Activated CD4-positive, alpha-beta T cell treated with anti-CD3 and anti-CD28 coated beads, Interleukin-2, amount 10 ng/mL, durations not matched to agents 7 days and 5 days (primary cell): Measurements from ENCODE around the gene SLC16A14. TPM values are rescaled to one million over a fixed set of nuclear protein-coding genes. Genes with fewer than 3 reads are reported as not detected.

ENCODE experiments used
- CTCF ChIA-PET: fragments of 350-600 bp; sonication (Branson Sonifier 250); formaldehyde crosslinking; loops from one replicate; lab custom pipeline; 2021; ENCODE audit warnings: antibody characterized with exemption; lab: Charles Lee
- POLR2A ChIA-PET: fragments of 350-600 bp; sonication (Branson Sonifier 250); formaldehyde crosslinking; loops from one replicate; lab custom pipeline; 2021; ENCODE audit warnings: antibody characterized with exemption; lab: Charles Lee
- DNase-seq: peaks from one replicate; pipeline ENCODE4 v3.0.0-alpha.2; 2020
- H3K27ac Mint-ChIP-seq: one replicate; pipeline ENCODE4 v1.8.0; 2021; ENCODE audit warnings: mild to moderate bottlenecking, moderate library complexity, mixed read lengths
- H3K27me3 Mint-ChIP-seq: one replicate; pipeline ENCODE4 v1.8.0; 2021; ENCODE audit warnings: mixed read lengths
- H3K36me3 Mint-ChIP-seq: one replicate; pipeline ENCODE4 v1.8.0; 2021; ENCODE audit warnings: low read depth, mixed read lengths
- H3K4me1 Mint-ChIP-seq: one replicate; pipeline ENCODE4 v1.8.0; 2021; ENCODE audit warnings: mixed read lengths
- H3K4me3 Mint-ChIP-seq: one replicate; pipeline ENCODE4 v1.8.0; 2021; ENCODE audit warnings: mild to moderate bottlenecking, moderate library complexity, mixed read lengths
- H3K9me3 Mint-ChIP-seq: one replicate; pipeline ENCODE4 v1.8.0; 2021; ENCODE audit warnings: mixed read lengths
- total RNA-seq, 2 experiments: library from RNA; stranded (reverse); gene quantifications; one replicate each; pipeline ENCODE4 v1.2.3, GENCODE V29; 2021

SLC16A14 gene
- total RNA-seq, 2 experiments from 2014 or later = 0.08 to 0.27 TPM

GRCh38 chr2:230018153-230018552 is 50.6 kb downstream of the SLC16A14 start:
- ChIA-PET POLR2A (no interaction called here), CTCF (interaction anchor here (0.6 to 2.1 kb wide), 2 partner anchors 9 to 31 kb away, joined by 4 to 7 read pairs; no protein-coding TSS in a partner anchor)
- no peaks in the 10 kb centered on the region for H3K4me1 Mint-ChIP-seq

GRCh38 chr2:230016844-230017243 is 51.9 kb downstream of the SLC16A14 start:
- CTCF ChIA-PET = interaction anchor here (0.6 kb wide), 2 partner anchors 89 to 213 kb away, joined by 3 read pairs; no protein-coding TSS in a partner anchor
- Mint-ChIP-seq H3K4me3 (no peak overlapping the region), H3K4me1 (no peaks in the 10 kb centered on the region), H3K36me3 (no peaks in the 10 kb centered on the region), H3K27me3 (peaks cover 5% of the 10 kb centered on the region), H3K9me3 (no peaks in the 10 kb centered on the region), H3K27ac (no peak overlapping the region)
- POLR2A ChIA-PET = no interaction called here
- DNase-seq = no peak

More at GRCh38 chr2:230018153-230018552, 50.6 kb downstream of the SLC16A14 start:
- Mint-ChIP-seq H3K36me3 (no peaks in the 10 kb centered on the region), H3K27ac (no peak overlapping the region), H3K9me3 (no peaks in the 10 kb centered on the region), H3K27me3 (peaks cover 5% of the 10 kb centered on the region), H3K4me3 (no peak overlapping the region)
- no peak for DNase-seq

GRCh38 chr2:230012267-230012884 is 56.3 kb downstream of the SLC16A14 start:
- Mint-ChIP-seq H3K36me3 (no peaks in the 10 kb centered on the region), H3K9me3 (no peaks in the 10 kb centered on the region), H3K4me3 (no peak overlapping the region), H3K4me1 (peaks cover 9% of the 10 kb centered on the region), H3K27ac (no peak overlapping the region), H3K27me3 (peaks cover under 1% of the 10 kb centered on the region)
- ChIA-PET CTCF (interaction anchor here (0.6 to 1.2 kb wide), 2 partner anchors 8 to 14 kb away, joined by 4 read pairs; no protein-coding TSS in a partner anchor), POLR2A (no interaction called here)
- DNase-seq = no peak

DNA sequence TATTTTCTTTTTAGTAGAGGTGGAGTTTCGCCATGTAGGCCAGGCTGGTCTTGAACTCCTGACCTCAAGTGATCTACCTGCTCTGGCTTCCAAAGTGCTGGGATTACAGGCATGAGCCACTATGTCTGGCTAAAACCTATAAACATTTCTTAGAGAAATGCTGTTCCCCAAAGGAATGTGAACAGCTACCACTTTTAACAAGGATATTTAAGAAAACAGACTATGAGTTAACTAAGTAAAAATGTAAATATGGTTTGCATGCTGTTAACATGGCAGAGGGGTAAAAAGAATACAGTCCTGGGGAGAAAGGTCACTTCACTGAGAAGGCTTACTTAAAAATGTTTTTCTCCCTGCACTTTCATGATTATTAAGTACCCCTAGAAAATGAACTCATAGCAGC is 57.1 kb downstream of the SLC16A14 start:
- no peak overlapping the region for H3K27ac Mint-ChIP-seq
- no peaks in the 10 kb centered on the region for H3K36me3 Mint-ChIP-seq
- ChIA-PET CTCF (interaction anchor here (0.6 to 1.0 kb wide), 5 partner anchors 9 to 702 kb away, joined by 3 to 9 read pairs (median 4); no protein-coding TSS in a partner anchor), POLR2A (no interaction called here)
- no peaks in the 10 kb centered on the region for H3K9me3 Mint-ChIP-seq
- H3K4me3 Mint-ChIP-seq = no peak overlapping the region
- no peak for DNase-seq
- peaks cover 9% of the 10 kb centered on the region for H3K4me1 Mint-ChIP-seq
- no peaks in the 10 kb centered on the region for H3K27me3 Mint-ChIP-seq

- Mint-ChIP-seq H3K27ac (no peak overlapping the region), H3K9me3 (no peaks in the 10 kb centered on the region), H3K27me3 (no peaks in the 10 kb centered on the region), H3K36me3 (no peaks in the 10 kb centered on the region), H3K4me1 (peaks cover 9% of the 10 kb centered on the region), H3K4me3 (no peak overlapping the region)
- DNase-seq = no peak
- ChIA-PET POLR2A (no interaction called here), CTCF (interaction anchor here (0.6 to 1.0 kb wide), 3 partner anchors 10 to 16 kb away, joined by 4 to 9 read pairs (median 7); no protein-coding TSS in a partner anchor)
Measured at GRCh38 chr2:230010501-230010900, 58.2 kb downstream of the SLC16A14 start.

DNA sequence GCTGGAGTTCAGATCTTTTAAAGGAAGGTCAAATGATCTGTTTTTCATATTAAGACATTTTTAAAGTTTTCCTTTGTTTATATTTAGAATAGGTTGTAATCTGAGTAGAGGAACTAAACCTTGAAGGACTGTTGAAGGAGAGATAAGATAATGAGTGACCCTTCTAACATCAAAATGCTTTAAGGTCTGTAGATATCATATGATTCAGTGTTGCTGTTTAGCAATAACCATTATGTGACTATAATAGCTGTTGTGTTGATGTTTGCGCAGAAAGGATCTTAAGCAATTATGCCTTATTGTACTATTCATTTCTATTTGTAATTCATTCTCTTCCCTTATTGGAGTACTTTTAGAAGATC is 60.0 kb downstream of the SLC16A14 start:
- ChIA-PET POLR2A (no interaction called here), CTCF (interaction anchor here (0.8 to 2.8 kb wide), 11 partner anchors 9 to 602 kb away, joined by 3 to 7 read pairs (median 5); no protein-coding TSS in a partner anchor)
- no peak for DNase-seq
- H3K9me3 Mint-ChIP-seq = no peaks in the 10 kb centered on the region
- H3K27ac Mint-ChIP-seq = no peak overlapping the region
- H3K4me1 Mint-ChIP-seq = peaks cover 9% of the 10 kb centered on the region
- no peaks in the 10 kb centered on the region for H3K36me3 Mint-ChIP-seq
- H3K4me3 Mint-ChIP-seq = no peak overlapping the region
- H3K27me3 Mint-ChIP-seq = no peaks in the 10 kb centered on the region

DNA sequence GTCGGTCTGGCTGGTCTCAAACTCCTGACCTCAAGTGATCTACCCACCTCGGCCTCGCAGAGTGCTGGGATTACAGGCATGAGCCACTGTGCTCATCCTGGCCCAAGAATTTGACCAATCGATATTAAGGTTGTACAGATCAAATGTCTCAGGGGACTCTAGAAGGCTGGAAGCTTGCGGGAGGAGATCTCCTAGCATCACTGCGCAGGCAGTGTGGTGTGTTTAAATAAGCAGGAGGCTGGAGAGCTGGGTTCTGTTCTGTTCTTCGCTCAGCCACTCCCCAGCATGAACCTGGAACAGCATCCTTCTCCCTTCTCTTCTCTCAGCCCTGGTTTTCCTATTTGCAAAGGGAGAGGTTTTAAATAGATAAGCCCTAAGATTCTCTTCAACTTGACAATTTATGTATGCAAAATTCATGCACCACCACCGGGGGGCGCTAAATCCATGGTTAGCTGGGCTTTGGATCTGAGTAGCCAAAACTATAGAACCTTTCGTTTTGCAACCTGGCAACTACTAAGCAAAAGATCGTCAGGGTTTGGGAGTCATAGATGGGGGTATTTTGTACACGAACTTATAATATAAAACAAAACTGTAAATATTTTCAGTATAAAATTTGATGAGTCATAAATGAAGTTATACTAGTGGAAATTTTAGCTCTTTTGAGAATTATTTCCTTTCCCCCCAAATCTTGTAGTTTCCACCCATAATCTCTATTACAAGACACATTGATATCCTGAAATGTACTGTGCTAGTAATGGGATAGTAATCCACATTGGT is 60.6 kb downstream of the SLC16A14 start:
- H3K36me3 Mint-ChIP-seq = no peaks in the 10 kb centered on the region
- ChIA-PET CTCF (interaction anchor here (0.8 to 2.8 kb wide), 11 partner anchors 8 to 602 kb away, joined by 3 to 7 read pairs (median 5); no protein-coding TSS in a partner anchor), POLR2A (no interaction called here)
- no peaks in the 10 kb centered on the region for H3K9me3 Mint-ChIP-seq
- H3K4me3 Mint-ChIP-seq = no peak overlapping the region
- no peaks in the 10 kb centered on the region for H3K27me3 Mint-ChIP-seq
- peaks cover 9% of the 10 kb centered on the region for H3K4me1 Mint-ChIP-seq
- H3K27ac Mint-ChIP-seq = no peak overlapping the region
- DNase-seq = peak; percentile 87

GRCh38 chr2:230000118-230000841 is 68.4 kb downstream of the SLC16A14 start:
- no peak for DNase-seq
- ChIA-PET POLR2A (no interaction called here), CTCF (interaction anchor here (1.4 to 2.0 kb wide), 2 partner anchors 8 to 11 kb away, joined by 4 to 6 read pairs; no protein-coding TSS in a partner anchor)
- Mint-ChIP-seq H3K27me3 (no peaks in the 10 kb centered on the region), H3K4me1 (peaks cover 3% of the 10 kb centered on the region), H3K9me3 (no peaks in the 10 kb centered on the region), H3K36me3 (no peaks in the 10 kb centered on the region), H3K27ac (no peak overlapping the region), H3K4me3 (no peak overlapping the region)

DNA sequence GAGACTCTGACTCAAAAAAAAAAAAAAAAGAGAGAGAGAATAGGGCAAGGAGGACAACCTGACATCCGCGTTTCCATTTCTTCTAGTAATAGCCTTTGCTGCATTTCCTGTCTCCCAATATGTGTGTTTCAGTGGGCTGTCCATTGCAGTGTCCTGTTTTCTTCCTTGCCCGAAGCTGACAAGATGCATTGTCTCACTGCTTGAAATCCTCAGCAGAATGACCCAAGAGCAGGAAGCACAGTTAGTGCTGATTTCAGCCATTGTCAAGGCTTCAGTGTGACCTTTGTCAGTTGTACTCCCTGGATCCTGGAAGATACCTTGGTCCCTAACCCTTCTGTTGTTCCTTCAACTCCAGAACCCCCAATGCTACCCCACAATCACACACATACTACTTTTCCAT is 71.2 kb downstream of the SLC16A14 start:
- H3K27ac Mint-ChIP-seq = no peak overlapping the region
- H3K27me3 Mint-ChIP-seq = no peaks in the 10 kb centered on the region
- no peaks in the 10 kb centered on the region for H3K9me3 Mint-ChIP-seq
- peaks cover 3% of the 10 kb centered on the region for H3K4me1 Mint-ChIP-seq
- no peaks in the 10 kb centered on the region for H3K36me3 Mint-ChIP-seq
- DNase-seq = no peak
- H3K4me3 Mint-ChIP-seq = no peak overlapping the region
- POLR2A ChIA-PET = no interaction called here
- CTCF ChIA-PET = interaction anchor here (0.6 kb wide), 1 partner anchor 25 kb away, joined by 3 read pairs; no protein-coding TSS in a partner anchor

- no peaks in the 10 kb centered on the region for H3K36me3 Mint-ChIP-seq
- no peak overlapping the region for H3K27ac Mint-ChIP-seq
- H3K27me3 Mint-ChIP-seq = no peaks in the 10 kb centered on the region
- peaks cover 3% of the 10 kb centered on the region for H3K4me1 Mint-ChIP-seq
- no peak overlapping the region for H3K4me3 Mint-ChIP-seq
- DNase-seq = no peak
- ChIA-PET CTCF (interaction anchor here (0.7 to 0.8 kb wide), 2 partner anchors 9 to 824 kb away, joined by 3 read pairs; no protein-coding TSS in a partner anchor), POLR2A (no interaction called here)
- H3K9me3 Mint-ChIP-seq = no peaks in the 10 kb centered on the region
Measured at GRCh38 chr2:229996320-229996719, 72.4 kb downstream of the SLC16A14 start.

GRCh38 chr2:229993236-229993635 is 75.5 kb downstream of the SLC16A14 start:
- H3K4me3 Mint-ChIP-seq = no peak overlapping the region
- no peak for DNase-seq
- H3K9me3 Mint-ChIP-seq = no peaks in the 10 kb centered on the region
- CTCF ChIA-PET = no interaction called here
- no peak overlapping the region for H3K27ac Mint-ChIP-seq
- no peaks in the 10 kb centered on the region for H3K36me3 Mint-ChIP-seq
- no peaks in the 10 kb centered on the region for H3K4me1 Mint-ChIP-seq
- H3K27me3 Mint-ChIP-seq = no peaks in the 10 kb centered on the region
- POLR2A ChIA-PET = no interaction called here
